Vagina (tissue), 2 donors: ENCODE results near the gene CTBS. TPM values are rescaled to one million over a fixed set of nuclear protein-coding genes. Genes with fewer than 3 reads are reported as not detected.

Experiments
- DNase-seq, 2 donors: peaks; one replicate each; pipeline ENCODE4 v3.0.0-alpha.2; 2017; ENCODE audit errors: extremely low spot score in 2 of 2
- H3K27ac ChIP-seq: fragments of 200-600 bp; sonication (generic); one replicate; pipeline ENCODE4 v1.5.1; 2019
- H3K27me3 ChIP-seq: fragments of 200-600 bp; sonication (generic); one replicate; pipeline ENCODE4 v1.5.1; 2019
- H3K36me3 ChIP-seq, 2 donors: fragments of 200-600 bp; sonication (generic); one replicate each; pipeline ENCODE4 v1.5.1; 2017 to 2019
- H3K4me1 ChIP-seq: fragments of 200-600 bp; sonication (generic); one replicate; pipeline ENCODE4 v1.5.1; 2019
- H3K4me3 ChIP-seq, 2 donors: fragments of 200-600 bp; sonication (generic); 1 replicate in 1 of 2; 2 replicates in 1 of 2; pipeline ENCODE4 v1.5.1; 2016 to 2019
- H3K9me3 ChIP-seq: fragments of 200-600 bp; sonication (generic); one replicate; pipeline ENCODE4 v1.5.1; 2019
- POLR2A ChIP-seq, 2 donors: fragments of 450-650 bp; IDR thresholded peaks; one replicate each; pipeline ENCODE4 v1.6.1; 2017; ENCODE audit warnings: antibody characterized with exemption in 2 of 2, mild to moderate bottlenecking in 2 of 2, moderate library complexity in 2 of 2
- POLR2AphosphoS5 ChIP-seq, 2 donors: sonication (generic); formaldehyde crosslinking; IDR thresholded peaks; one replicate each; pipeline ENCODE4 v1.9.0; 2017; ENCODE audit warnings: antibody characterized with exemption in 2 of 2, mild to moderate bottlenecking in 2 of 2, low read depth in 1 of 2; ENCODE audit not compliant: insufficient read depth in 1 of 2
- intact Hi-C: fragments of 100-400 bp; cut with DNase I; formaldehyde crosslinking; loops from one replicate; pipeline ENCODE4 v1.15.1; 2023
- total RNA-seq: library from RNA; depleted of rRNA; stranded (reverse); fragments of >200 nt; gene quantifications from one replicate; pipeline ENCODE4 v1.2.3, GENCODE V29; 2016
- TF ChIP-seq, protein P1 (sequence below), 3 experiments: fragments of 450-650 bp in 2 of 3; fragments of 200-600 bp in 1 of 3; sonication (generic) in 1 of 3; IDR thresholded peaks; one replicate each; pipeline ENCODE4 v1.5.1; 2017 to 2019; ENCODE audit warnings: antibody characterized with exemption in 3 of 3, mild to moderate bottlenecking in 2 of 3, moderate library complexity in 2 of 3

Gene CTBS
- total RNA-seq, 1 donor from 2014 or later = 9.3 TPM

DNA sequence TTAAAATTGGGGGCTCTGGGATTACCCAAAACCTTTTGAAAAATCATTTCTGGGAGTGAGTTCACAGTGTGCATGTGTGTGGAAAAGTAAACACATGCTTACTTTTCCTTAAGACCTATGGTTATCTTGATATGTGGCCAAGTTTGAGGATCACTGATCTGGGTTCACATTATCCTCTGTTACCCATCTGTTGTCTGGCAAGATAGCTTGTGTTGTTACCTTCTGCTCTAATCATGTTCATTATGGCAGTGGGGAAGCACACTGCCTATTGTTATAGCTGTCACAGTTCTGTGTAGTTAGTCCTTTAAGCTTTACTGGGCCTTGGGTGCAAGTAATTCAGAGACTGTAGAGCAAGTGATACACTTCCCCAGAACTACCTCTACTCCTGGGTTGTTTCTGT lies 5.0 kb downstream of the CTBS start:
- intact Hi-C loops = no loop called here
- H3K27me3 ChIP-seq = no peaks in the 10 kb centered on the region
- no peak for TF ChIP-seq POLR2A (IDR thresholded peaks at IDR 0.05)
- TF ChIP-seq, protein P1, sequence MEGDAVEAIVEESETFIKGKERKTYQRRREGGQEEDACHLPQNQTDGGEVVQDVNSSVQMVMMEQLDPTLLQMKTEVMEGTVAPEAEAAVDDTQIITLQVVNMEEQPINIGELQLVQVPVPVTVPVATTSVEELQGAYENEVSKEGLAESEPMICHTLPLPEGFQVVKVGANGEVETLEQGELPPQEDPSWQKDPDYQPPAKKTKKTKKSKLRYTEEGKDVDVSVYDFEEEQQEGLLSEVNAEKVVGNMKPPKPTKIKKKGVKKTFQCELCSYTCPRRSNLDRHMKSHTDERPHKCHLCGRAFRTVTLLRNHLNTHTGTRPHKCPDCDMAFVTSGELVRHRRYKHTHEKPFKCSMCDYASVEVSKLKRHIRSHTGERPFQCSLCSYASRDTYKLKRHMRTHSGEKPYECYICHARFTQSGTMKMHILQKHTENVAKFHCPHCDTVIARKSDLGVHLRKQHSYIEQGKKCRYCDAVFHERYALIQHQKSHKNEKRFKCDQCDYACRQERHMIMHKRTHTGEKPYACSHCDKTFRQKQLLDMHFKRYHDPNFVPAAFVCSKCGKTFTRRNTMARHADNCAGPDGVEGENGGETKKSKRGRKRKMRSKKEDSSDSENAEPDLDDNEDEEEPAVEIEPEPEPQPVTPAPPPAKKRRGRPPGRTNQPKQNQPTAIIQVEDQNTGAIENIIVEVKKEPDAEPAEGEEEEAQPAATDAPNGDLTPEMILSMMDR (IDR thresholded peaks at IDR 0.05) = no peak
- TF ChIP-seq POLR2AphosphoS5 (IDR thresholded peaks at IDR 0.05; ENCODE audit: insufficient read depth in 1 of 2, low read depth in 1 of 2) = no peak
- no peaks in the 10 kb centered on the region for H3K36me3 ChIP-seq
- no peak for DNase-seq
- peaks cover 24% of the 10 kb centered on the region for H3K4me1 ChIP-seq
- H3K4me3 ChIP-seq = no peak overlapping the region
- no peak overlapping the region for H3K27ac ChIP-seq
- H3K9me3 ChIP-seq = no peaks in the 10 kb centered on the region

DNA sequence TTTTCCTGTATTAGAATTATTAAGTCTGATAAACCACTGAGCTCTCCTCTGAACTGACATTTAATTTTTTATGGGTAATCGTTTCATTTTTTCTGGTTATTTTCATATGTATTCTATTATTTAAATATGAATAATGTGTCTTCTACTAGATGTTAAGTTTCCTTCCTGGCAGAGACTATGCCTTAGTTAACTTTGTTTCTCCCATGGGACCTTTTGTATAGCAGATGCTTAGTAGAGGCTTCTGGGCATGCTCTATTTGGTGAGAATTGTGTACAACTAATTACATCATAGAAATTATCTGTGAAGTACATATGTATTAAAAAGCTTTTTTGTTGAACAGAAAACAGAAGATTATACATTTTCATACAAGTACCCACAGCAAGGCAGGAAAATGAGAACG lies 23.4 kb downstream of the CTBS start:
- peaks cover 0 to 8% of the 10 kb centered on the region in 2 donors for H3K36me3 ChIP-seq
- TF ChIP-seq POLR2AphosphoS5 (IDR thresholded peaks at IDR 0.05; ENCODE audit: insufficient read depth in 1 of 2, low read depth in 1 of 2) = no peak
- TF ChIP-seq, protein P1 (IDR thresholded peaks at IDR 0.05) = no peak
- TF ChIP-seq POLR2A (IDR thresholded peaks at IDR 0.05) = no peak
- DNase-seq = no peak
- H3K27ac ChIP-seq = no peak overlapping the region
- no peaks in the 10 kb centered on the region for H3K4me1 ChIP-seq
- H3K27me3 ChIP-seq = no peaks in the 10 kb centered on the region
- H3K4me3 ChIP-seq = no peak overlapping the region
- no peaks in the 10 kb centered on the region for H3K9me3 ChIP-seq
- intact Hi-C loops = no loop called here

DNA sequence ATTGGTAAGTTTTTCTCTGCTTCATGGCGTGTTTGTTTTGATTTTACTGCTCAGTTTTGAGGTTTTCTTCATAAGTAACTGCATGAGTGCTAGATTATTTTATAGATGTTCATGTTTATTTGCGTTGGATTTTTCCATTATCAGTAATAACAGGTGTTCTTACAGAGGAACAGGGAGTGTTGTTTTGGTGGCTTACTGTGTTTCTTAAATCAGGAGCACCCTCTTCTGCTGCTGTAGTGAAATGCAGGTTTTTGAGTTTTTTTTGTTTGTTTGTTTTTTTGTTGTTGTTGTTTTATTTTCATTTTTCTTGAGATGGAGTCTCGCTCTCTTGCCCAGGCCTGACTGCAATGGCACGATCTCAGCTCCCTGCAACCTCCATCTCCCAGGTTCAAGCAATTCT lies 32.6 kb downstream of the CTBS start:
- no peak for DNase-seq
- Histone ChIP-seq H3K9me3 (no peaks in the 10 kb centered on the region), H3K27ac (no peak overlapping the region), H3K4me1 (no peaks in the 10 kb centered on the region), H3K36me3 (no peaks in the 10 kb centered on the region), H3K4me3 (no peak overlapping the region), H3K27me3 (no peaks in the 10 kb centered on the region)
- no peak for TF ChIP-seq POLR2A (IDR thresholded peaks at IDR 0.05)
- no peak for TF ChIP-seq POLR2AphosphoS5 (IDR thresholded peaks at IDR 0.05; ENCODE audit: insufficient read depth in 1 of 2, low read depth in 1 of 2)
- TF ChIP-seq, protein P1 (IDR thresholded peaks at IDR 0.05) = no peak
- intact Hi-C loops = no loop called here

- Histone ChIP-seq H3K27me3 (no peaks in the 10 kb centered on the region), H3K4me3 (no peak overlapping the region), H3K9me3 (no peaks in the 10 kb centered on the region), H3K36me3 (no peaks in the 10 kb centered on the region), H3K27ac (no peak overlapping the region), H3K4me1 (no peaks in the 10 kb centered on the region)
- TF ChIP-seq, protein P1 (IDR thresholded peaks at IDR 0.05) = no peak
- TF ChIP-seq POLR2AphosphoS5 (IDR thresholded peaks at IDR 0.05; ENCODE audit: insufficient read depth in 1 of 2, low read depth in 1 of 2) = no peak
- no peak for TF ChIP-seq POLR2A (IDR thresholded peaks at IDR 0.05)
- intact Hi-C loops = no loop called here
- DNase-seq = no peak
Observed at GRCh38 chr1:84540759-84541158, 33.5 kb downstream of the CTBS start.

- Histone ChIP-seq H3K27me3 (no peaks in the 10 kb centered on the region), H3K27ac (no peak overlapping the region), H3K4me1 (no peaks in the 10 kb centered on the region), H3K4me3 (no peak overlapping the region), H3K36me3 (no peaks in the 10 kb centered on the region), H3K9me3 (no peaks in the 10 kb centered on the region)
- DNase-seq = no peak
- intact Hi-C loops = no loop called here
- TF ChIP-seq POLR2A (IDR thresholded peaks at IDR 0.05) = no peak
Observed at GRCh38 chr1:84539972-84540371, 34.3 kb downstream of the CTBS start.

DNA sequence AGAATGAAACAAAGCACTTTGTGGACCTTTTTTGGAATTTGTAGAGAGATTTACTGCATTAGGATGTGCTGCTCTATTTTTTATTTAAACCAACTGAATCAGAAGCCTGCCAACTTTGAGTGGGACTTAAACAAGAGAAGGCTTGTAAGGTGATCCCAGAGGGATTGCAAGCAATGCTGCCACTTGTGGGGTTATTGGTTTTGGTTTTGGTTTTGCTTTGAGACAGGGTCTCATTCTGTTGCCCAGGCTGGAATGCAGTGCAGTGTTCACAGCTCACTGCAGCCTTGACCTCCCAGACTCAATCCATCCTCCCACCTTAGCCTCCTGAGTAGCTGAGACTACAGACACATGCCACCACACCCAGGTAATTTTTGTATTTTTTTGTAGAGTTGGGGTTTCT lies 35.6 kb downstream of the CTBS start:
- Histone ChIP-seq H3K4me1 (no peaks in the 10 kb centered on the region), H3K36me3 (no peaks in the 10 kb centered on the region), H3K9me3 (no peaks in the 10 kb centered on the region), H3K27me3 (no peaks in the 10 kb centered on the region), H3K27ac (no peak overlapping the region), H3K4me3 (no peak overlapping the region)
- TF ChIP-seq POLR2A (IDR thresholded peaks at IDR 0.05) = no peak
- no peak for TF ChIP-seq POLR2AphosphoS5 (IDR thresholded peaks at IDR 0.05; ENCODE audit: insufficient read depth in 1 of 2, low read depth in 1 of 2)
- TF ChIP-seq, protein P1 (IDR thresholded peaks at IDR 0.05) = no peak
- intact Hi-C loops = no loop called here
- no peak for DNase-seq
